Gastroesophageal sphincter (tissue), 3 donors: ENCODE results near the gene MAPT.

ENCODE experiments used
- EP300 ChIP-seq: sonication (generic); formaldehyde crosslinking; IDR thresholded peaks from one replicate; pipeline ENCODE4 v1.6.1; 2017; ENCODE audit warnings: antibody characterized with exemption, mild to moderate bottlenecking
- POLR2AphosphoS5 ChIP-seq: sonication (generic); formaldehyde crosslinking; IDR thresholded peaks from one replicate; pipeline ENCODE4 v1.6.1; 2017; ENCODE audit warnings: antibody characterized with exemption
- TF ChIP-seq, protein P1 (sequence below), 4 experiments: fragments of 200-600 bp in 2 of 4; fragments of 450-650 bp in 2 of 4; sonication (generic) in 1 of 4; IDR thresholded peaks; one replicate each; pipeline ENCODE4 v1.5.1; 2017 to 2019; ENCODE audit warnings: antibody characterized with exemption in 4 of 4, mild to moderate bottlenecking in 2 of 4, moderate library complexity in 2 of 4

DNA sequence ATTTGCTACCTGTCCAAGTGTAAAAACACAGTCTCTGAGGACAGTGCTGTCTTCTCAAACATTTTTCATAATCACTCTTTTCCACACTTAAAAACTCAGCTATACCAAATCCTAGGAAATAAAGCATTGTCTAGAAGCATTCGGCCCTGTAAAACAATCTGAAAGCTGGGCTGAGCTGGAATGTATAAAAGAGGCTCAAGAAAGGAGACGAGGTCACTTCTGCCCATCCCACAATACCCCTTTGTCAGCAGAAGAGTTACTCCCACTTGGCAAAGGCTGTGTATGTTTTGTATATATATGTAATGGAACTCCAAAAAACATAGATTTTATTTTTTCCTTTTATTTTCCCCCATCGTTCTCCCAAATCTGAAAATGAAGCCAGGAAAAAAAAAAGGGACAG lies 148.6 kb downstream of the MAPT start:
- TF ChIP-seq EP300 (no peak), POLR2AphosphoS5 (no peak)
- TF ChIP-seq, protein P1, sequence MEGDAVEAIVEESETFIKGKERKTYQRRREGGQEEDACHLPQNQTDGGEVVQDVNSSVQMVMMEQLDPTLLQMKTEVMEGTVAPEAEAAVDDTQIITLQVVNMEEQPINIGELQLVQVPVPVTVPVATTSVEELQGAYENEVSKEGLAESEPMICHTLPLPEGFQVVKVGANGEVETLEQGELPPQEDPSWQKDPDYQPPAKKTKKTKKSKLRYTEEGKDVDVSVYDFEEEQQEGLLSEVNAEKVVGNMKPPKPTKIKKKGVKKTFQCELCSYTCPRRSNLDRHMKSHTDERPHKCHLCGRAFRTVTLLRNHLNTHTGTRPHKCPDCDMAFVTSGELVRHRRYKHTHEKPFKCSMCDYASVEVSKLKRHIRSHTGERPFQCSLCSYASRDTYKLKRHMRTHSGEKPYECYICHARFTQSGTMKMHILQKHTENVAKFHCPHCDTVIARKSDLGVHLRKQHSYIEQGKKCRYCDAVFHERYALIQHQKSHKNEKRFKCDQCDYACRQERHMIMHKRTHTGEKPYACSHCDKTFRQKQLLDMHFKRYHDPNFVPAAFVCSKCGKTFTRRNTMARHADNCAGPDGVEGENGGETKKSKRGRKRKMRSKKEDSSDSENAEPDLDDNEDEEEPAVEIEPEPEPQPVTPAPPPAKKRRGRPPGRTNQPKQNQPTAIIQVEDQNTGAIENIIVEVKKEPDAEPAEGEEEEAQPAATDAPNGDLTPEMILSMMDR (IDR thresholded peaks at IDR 0.05), result no peak
